ENCODE measurements around the gene CLGN.
"Not testable (repeated sequence)": the region's sequence is repeated elsewhere in the genome, so short reads cannot be mapped to it uniquely, and the experiment has no call there.

The CLGN gene

GRCh38 chr4:140423106-140423505, 4.3 kb downstream of the CLGN start:
- no peak for TF ChIP-seq TSHZ2 (CRISPR knock-in tag; IDR thresholded peaks at IDR 0.05)
- TF ChIP-seq ZNF8 (CRISPR knock-in tag; IDR thresholded peaks at IDR 0.05): no peak
- TF ChIP-seq CSDC2 (CRISPR knock-in tag; IDR thresholded peaks at IDR 0.05): no peak
- TF ChIP-seq RARB (CRISPR knock-in tag; IDR thresholded peaks at IDR 0.05): no peak
- TF ChIP-seq ARNTL (CRISPR knock-in tag; IDR thresholded peaks at IDR 0.05; ENCODE audit: borderline replicate concordance, low read depth): no peak
- TF ChIP-seq BACH2 (CRISPR knock-in tag; IDR thresholded peaks at IDR 0.05; ENCODE audit: borderline replicate concordance): no peak
- ATAC-seq: no peak

- ATAC-seq: not testable (repeated sequence)
These were observed 14.1 kb downstream of the CLGN start for GRCh38 chr4:140413130-140413969.

- TF ChIP-seq TOX (CRISPR knock-in tag; IDR thresholded peaks at IDR 0.05; ENCODE audit: borderline replicate concordance) (no peak), ESRRG (CRISPR knock-in tag; IDR thresholded peaks at IDR 0.05) (no peak), ARNTL (CRISPR knock-in tag; IDR thresholded peaks at IDR 0.05; ENCODE audit: borderline replicate concordance, low read depth) (no peak), POU6F1 (CRISPR knock-in tag; IDR thresholded peaks at IDR 0.05; ENCODE audit: borderline replicate concordance, low read depth) (no peak), TCF4 (CRISPR knock-in tag; IDR thresholded peaks at IDR 0.05; ENCODE audit: borderline replicate concordance) (no peak), ZC3H10 (CRISPR knock-in tag; IDR thresholded peaks at IDR 0.05) (no peak), BACH2 (CRISPR knock-in tag; IDR thresholded peaks at IDR 0.05; ENCODE audit: borderline replicate concordance) (no peak), PPARA (CRISPR knock-in tag; IDR thresholded peaks at IDR 0.05; ENCODE audit: borderline replicate concordance) (no peak), ZNF8 (CRISPR knock-in tag; IDR thresholded peaks at IDR 0.05) (no peak), CREB5 (CRISPR knock-in tag; IDR thresholded peaks at IDR 0.05; ENCODE audit: low read depth) (no peak), ZFP3 (CRISPR knock-in tag; IDR thresholded peaks at IDR 0.05) (no peak), CSRNP3 (CRISPR knock-in tag; IDR thresholded peaks at IDR 0.05) (no peak), ZNF70 (CRISPR knock-in tag; IDR thresholded peaks at IDR 0.05) (no peak), CSDC2 (CRISPR knock-in tag; IDR thresholded peaks at IDR 0.05) (no peak), TSHZ2 (CRISPR knock-in tag; IDR thresholded peaks at IDR 0.05) (no peak), RARB (CRISPR knock-in tag; IDR thresholded peaks at IDR 0.05) (no peak)
- ATAC-seq: no peak
These were observed 18.5 kb downstream of the CLGN start for GRCh38 chr4:140408974-140409373.

- ATAC-seq: no peak
- TF ChIP-seq ZNF565 (CRISPR knock-in tag; conservative IDR thresholded peaks at IDR 0.05; ENCODE audit: low read depth): no peak
- no peak for TF ChIP-seq PPARA (CRISPR knock-in tag; IDR thresholded peaks at IDR 0.05; ENCODE audit: borderline replicate concordance)
- TF ChIP-seq SNAI2 (CRISPR knock-in tag; IDR thresholded peaks at IDR 0.05): no peak
- TF ChIP-seq ZC3H10 (CRISPR knock-in tag; IDR thresholded peaks at IDR 0.05): no peak
- no peak for TF ChIP-seq ZNF70 (CRISPR knock-in tag; IDR thresholded peaks at IDR 0.05)
- TF ChIP-seq CSRNP3 (CRISPR knock-in tag; IDR thresholded peaks at IDR 0.05): no peak
- TF ChIP-seq ZFP30 (CRISPR knock-in tag; IDR thresholded peaks at IDR 0.05): no peak
- no peak for TF ChIP-seq GLIS3 (CRISPR knock-in tag; IDR thresholded peaks at IDR 0.05)
- TF ChIP-seq ARNTL (CRISPR knock-in tag; IDR thresholded peaks at IDR 0.05; ENCODE audit: borderline replicate concordance, low read depth): no peak
- no peak for TF ChIP-seq CSDC2 (CRISPR knock-in tag; IDR thresholded peaks at IDR 0.05)
These were observed 21.2 kb downstream of the CLGN start for GRCh38 chr4:140406292-140406691.
